GM12878 (cell line): ENCODE measurements around the gene CHP1. TPM values are rescaled to one million over a fixed set of nuclear protein-coding genes. Genes with fewer than 3 reads are reported as not detected.

ENCODE experiments used
- ATAC-seq: fragments of 200-7000 bp; cut with Tn5 transposase; 3 replicates; pipeline ENCODE4 v1.9.1; 2020; ENCODE audit warnings: mild to moderate bottlenecking, moderate library complexity
- BruUV-seq: library from RNA; stranded (reverse); fragments of 400-500 nt; replicated peaks from 2 replicates; lab custom pipeline; 2021; lab: Mats Ljungman, UMichigan
- CTCF ChIA-PET: fragments of 300-600 bp; sonication (Branson Sonifier 250); formaldehyde crosslinking; extraction: SDS; loops from one replicate; lab custom pipeline; 2021; ENCODE audit warnings: inconsistent platforms; lab: Yijun Ruan, JAX
- POLR2A ChIA-PET: fragments of 350-600 bp; formaldehyde crosslinking; extraction: SDS; loops from one replicate; lab custom pipeline; 2021; ENCODE audit warnings: inconsistent platforms; lab: Charles Lee
- RAD21 ChIA-PET: fragments of 300-600 bp; sonication (Branson Sonifier 250); formaldehyde crosslinking; loops from one replicate; lab custom pipeline; 2023; ENCODE audit warnings: antibody characterized with exemption; ENCODE audit not compliant: unreplicated experiment; lab: Charles Lee
- SMC1A ChIA-PET: fragments of 300-600 bp; sonication (Branson Sonifier 250); formaldehyde crosslinking; loops from one replicate; lab custom pipeline; 2023; ENCODE audit not compliant: unreplicated experiment, uncharacterized antibody; lab: Charles Lee
- DNase-seq: peaks from one replicate; pipeline ENCODE4 v3.0.0-alpha.2; 2011; ENCODE audit warnings: low read depth, low spot score
- FAIRE-seq: peaks from 3 replicates; lab custom pipeline; 2011; peaks lifted over from hg19 to GRCh38; lab: Jason Lieb, UNC
- H2AFZ ChIP-seq: 2 replicates; pipeline ENCODE4 v1.6.0; 2011; ENCODE audit warnings: low read depth, low read length, control low read depth; ENCODE audit not compliant: control insufficient read depth
- H3K27ac ChIP-seq: 2 replicates; pipeline ENCODE4 v1.5.1; 2011; ENCODE audit warnings: control low read depth; ENCODE audit not compliant: control insufficient read depth, insufficient read depth
- H3K27me3 ChIP-seq, 2 experiments: replicated peaks in 1 of 2; 2 replicates each; pipeline versions ENCODE4 v1.6.0 to v1.6.1; 2011; ENCODE audit warnings: low read length in 1 of 2; ENCODE audit not compliant: control insufficient read depth in 2 of 2, insufficient read depth in 2 of 2
- H3K36me3 ChIP-seq, 2 experiments: 2 replicates each; pipeline ENCODE4 v1.5.1; 2011; ENCODE audit warnings: low read length in 1 of 2; ENCODE audit not compliant: control insufficient read depth in 2 of 2, insufficient read depth in 2 of 2
- H3K4me1 ChIP-seq: 2 replicates; pipeline ENCODE4 v1.6.1; 2011; ENCODE audit warnings: mild to moderate bottlenecking, low read length, moderate library complexity, mixed read lengths; ENCODE audit not compliant: control insufficient read depth, insufficient read depth
- H3K4me2 ChIP-seq: 2 replicates; pipeline ENCODE4 v1.6.0; 2011; ENCODE audit warnings: control low read depth; ENCODE audit not compliant: control insufficient read depth, insufficient read depth
- H3K4me3 ChIP-seq: fragments of 200-600 bp; sonication (generic); 2 replicates; pipeline ENCODE4 v1.5.1; 2016
- H3K79me2 ChIP-seq: 2 replicates; pipeline ENCODE4 v1.6.0; 2011; ENCODE audit warnings: low read length; ENCODE audit not compliant: control insufficient read depth, insufficient read depth
- H3K9ac ChIP-seq: 2 replicates; pipeline ENCODE4 v1.8.0; 2011; ENCODE audit warnings: low read length, control low read depth, mixed read lengths; ENCODE audit not compliant: control insufficient read depth, insufficient read depth
- H3K9me3 ChIP-seq: replicated peaks from 3 replicates; pipeline ENCODE4 v1.5.1; 2011; ENCODE audit warnings: mild to moderate bottlenecking, low read length; ENCODE audit not compliant: control insufficient read depth, insufficient read depth
- H4K20me1 ChIP-seq: 2 replicates; pipeline ENCODE4 v1.6.0; 2011; ENCODE audit not compliant: control insufficient read depth, insufficient read depth
- BCLAF1 ChIP-seq: fragments of 450-650 bp; IDR thresholded peaks from 2 replicates; pipeline ENCODE4 v1.6.1; 2017; ENCODE audit warnings: antibody characterized with exemption, mild to moderate bottlenecking, moderate library complexity
- CEBPB ChIP-seq, 2 experiments: fragments of 150-350 bp in 1 of 2; IDR thresholded peaks; 2 replicates each; pipeline ENCODE4 v1.6.1; 2012 to 2014; ENCODE audit warnings: low read depth in 2 of 2, low read length in 2 of 2, borderline replicate concordance in 1 of 2, inconsistent platforms in 1 of 2
- IKZF2 ChIP-seq, 2 experiments: fragments of 450-650 bp; IDR thresholded peaks; 2 replicates each; pipeline ENCODE4 v1.6.1; 2017; ENCODE audit warnings: mild to moderate bottlenecking in 2 of 2, moderate library complexity in 2 of 2
- IRF3 ChIP-seq: fragments of 450-650 bp; IDR thresholded peaks from 2 replicates; pipeline ENCODE4 v1.6.1; 2014; ENCODE audit warnings: mild to moderate bottlenecking
- JUND ChIP-seq: IDR thresholded peaks from 2 replicates; pipeline ENCODE4 v1.6.1; 2012; ENCODE audit warnings: low read depth, mild to moderate bottlenecking, low read length, improper control_type of control experiment, moderate library complexity
- KLF5 ChIP-seq: fragments of 450-650 bp; IDR thresholded peaks from 2 replicates; pipeline ENCODE4 v1.6.1; 2014; ENCODE audit warnings: mild to moderate bottlenecking; ENCODE audit not compliant: partially characterized antibody
- MEF2A ChIP-seq: IDR thresholded peaks from 2 replicates; pipeline ENCODE4 v1.6.1; 2011; ENCODE audit warnings: low read depth, mild to moderate bottlenecking, low read length, moderate library complexity; ENCODE audit not compliant: insufficient read depth
- MEF2B ChIP-seq: fragments of 450-650 bp; IDR thresholded peaks from 2 replicates; pipeline ENCODE4 v1.6.1; 2018; ENCODE audit warnings: mild to moderate bottlenecking, moderate library complexity; ENCODE audit not compliant: partially characterized antibody, poor library complexity, severe bottlenecking
- MTA3 ChIP-seq: IDR thresholded peaks from 2 replicates; pipeline ENCODE4 v1.6.1; 2012; ENCODE audit warnings: low read length, inconsistent platforms, borderline replicate concordance
- NRF1 ChIP-seq: conservative IDR thresholded peaks from 2 replicates; pipeline ENCODE4 v1.6.1; 2011; ENCODE audit warnings: mild to moderate bottlenecking, low read depth, low read length, improper control_type of control experiment
- POLR2A ChIP-seq: IDR thresholded peaks from 2 replicates; pipeline ENCODE4 v1.6.1; 2011; ENCODE audit warnings: low read depth, mild to moderate bottlenecking, low read length
- SUPT20H ChIP-seq: IDR thresholded peaks from 2 replicates; pipeline ENCODE4 v1.6.1; 2011; ENCODE audit warnings: low read depth, mild to moderate bottlenecking, low read length, moderate library complexity, borderline replicate concordance; ENCODE audit not compliant: control insufficient read depth
- ZNF207 ChIP-seq: fragments of 450-650 bp; IDR thresholded peaks from 2 replicates; pipeline ENCODE4 v1.6.1; 2014; ENCODE audit warnings: antibody characterized with exemption, mild to moderate bottlenecking, borderline replicate concordance
- WGBS: methylation state at CpG from one replicate; pipeline ENCODE4 v1.1.6; 2016; ENCODE audit warnings: low lambda C conversion rate; ENCODE audit not compliant: insufficient replicate concordance, insufficient coverage; ENCODE audit errors: missing lambda C conversion rate; 5-methylcytosine and 5-hydroxymethylcytosine counted together
- in situ Hi-C: fragments of 300-500 bp; cut with MboI; formaldehyde crosslinking; loops from 9 replicates; pipeline ENCODE4 v1.14.3; 2018; ENCODE audit warnings: mixed read lengths
- intact Hi-C: fragments of 100-400 bp; cut with micrococcal nuclease; formaldehyde crosslinking; loops from one replicate; pipeline ENCODE4 v1.14.2; 2022; ENCODE audit not compliant: unreplicated experiment
- polyA plus RNA-seq, 11 experiments: library from polyadenylated mRNA; depleted of rRNA in 4 of 11; unstranded in 6 of 11; stranded (reverse) in 5 of 11; fragments of >200 nt; fragmentation: Nextera tagmentation in 4 of 11; fragmentation: Illumina TruSeq in 1 of 11; extraction: Ambion mirVana in 4 of 11; extraction: Trizol in 1 of 11; gene quantifications; 1 replicate in 1 of 11; 2 replicates in 10 of 11; pipeline versions ENCODE4 v1.2.1 to v1.2.3, GENCODE V29; 2011 to 2016; ENCODE audit warnings: inconsistent platforms in 2 of 11, missing spikeins in 2 of 11, low read depth in 1 of 11
- total RNA-seq, 4 experiments: library from RNA; depleted of rRNA in 3 of 4; stranded (reverse); fragments of >200 nt in 3 of 4; fragmentation: Illumina TruSeq in 1 of 4; extraction: Trizol in 1 of 4; gene quantifications; 2 replicates each; pipeline versions ENCODE4 v1.2.1 to v1.2.3, GENCODE V29; 2013 to 2021

CHP1 gene
- total and polyA plus RNA-seq, 10 of the 15 experiments (the other 5 are each of a cell fraction or from before 2014, with no cell fraction given), result 25.7 to 45.9 (median 39.1) TPM

DNA sequence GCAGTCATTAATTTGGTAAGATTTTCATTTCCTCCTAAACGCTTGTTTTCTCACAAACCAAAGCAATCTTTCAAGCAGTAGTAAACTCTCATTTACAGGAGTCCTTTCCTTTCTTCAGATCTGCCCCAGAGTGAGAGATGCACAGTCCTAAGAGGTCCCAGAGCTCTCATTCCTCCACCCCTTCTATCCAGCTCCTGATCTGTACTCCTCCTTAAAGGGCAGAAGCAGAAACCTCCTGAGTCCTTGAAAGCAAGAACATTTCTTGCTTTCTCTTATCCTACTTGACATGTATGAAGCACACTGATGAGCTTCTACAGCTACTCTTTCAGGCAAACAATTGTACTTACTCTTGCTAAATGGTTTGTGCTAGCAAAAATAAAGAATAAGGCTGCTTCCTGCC lies 12.2 kb upstream of the CHP1 start (continued):
- TF ChIP-seq CEBPB (IDR thresholded peaks at IDR 0.05; ENCODE audit: borderline replicate concordance in 1 of 2, low read depth in 2 of 2, low read length in 2 of 2) (no peak), MEF2B (no peak), KLF5 (no peak)

- no peaks in the 10 kb centered on the region for H3K79me2 ChIP-seq
- no peaks in the 10 kb centered on the region for H3K36me3 ChIP-seq
- no TSS peak for BruUV-seq
- ChIA-PET CTCF (interaction anchor here (1.5 kb wide), 1 partner anchor 10 kb away, joined by 4 read pairs; no protein-coding TSS in a partner anchor), RAD21 (no interaction called here), SMC1A (interaction anchor here (1.0 to 1.2 kb wide), 2 partner anchors 10 to 190 kb away, joined by 3 read pairs; no protein-coding TSS in a partner anchor), POLR2A (no interaction called here)
- in situ Hi-C loops, result no loop called here
- 40% methylated on average over 3 of the region's 3 CpGs for WGBS
- intact Hi-C loops, result no loop called here
- H3K4me2 ChIP-seq, result no peak overlapping the region
- peaks cover 0 to 4% of the 10 kb centered on the region in 2 experiments; a peak in 2 of 4 replicates for H3K27me3 ChIP-seq
- no peaks in the 10 kb centered on the region for H3K4me1 ChIP-seq
- H4K20me1 ChIP-seq, result no peaks in the 10 kb centered on the region
- TF ChIP-seq ZNF207 (no peak), IRF3 (no peak), SUPT20H (no peak), POLR2A (no peak), MTA3 (no peak), JUND (no peak), NRF1 (no peak), IKZF2 (IDR thresholded peaks at IDR 0.05) (no peak), MEF2A (no peak), BCLAF1 (no peak)
- H3K4me3 ChIP-seq, result no peak overlapping the region
- DNase-seq, result no peak
- no peak for ATAC-seq
- H2AFZ ChIP-seq, result no peak overlapping the region
- no peaks in the 10 kb centered on the region for H3K9me3 ChIP-seq
- FAIRE-seq, result no peak
- H3K27ac ChIP-seq, result no peak overlapping the region
- H3K9ac ChIP-seq, result no peak overlapping the region
Observed at GRCh38 chr15:41219381-41219780, 11.7 kb upstream of the CHP1 start.
